Ishikawa (cell line): ENCODE data around the gene NFKB1.

ENCODE experiments used
- CEBPB ChIP-seq: IDR thresholded peaks from 2 replicates; pipeline ENCODE4 v1.6.1; 2012
- CREB1 ChIP-seq: IDR thresholded peaks from 2 replicates; pipeline ENCODE4 v1.6.1; 2012; ENCODE audit warnings: low read depth
- EGR1 ChIP-seq: IDR thresholded peaks from 2 replicates; pipeline ENCODE4 v1.6.1; 2012
- EP300 ChIP-seq: IDR thresholded peaks from 2 replicates; pipeline ENCODE4 v1.6.1; 2012; ENCODE audit warnings: borderline replicate concordance
- FOXM1 ChIP-seq: IDR thresholded peaks from 2 replicates; pipeline ENCODE4 v1.6.1; 2012; ENCODE audit warnings: low read depth, borderline replicate concordance
- MAX ChIP-seq: IDR thresholded peaks from 2 replicates; pipeline ENCODE4 v1.6.1; 2012
- NFIC ChIP-seq: IDR thresholded peaks from 2 replicates; pipeline ENCODE4 v1.6.1; 2012
- RAD21 ChIP-seq: IDR thresholded peaks from 2 replicates; pipeline ENCODE4 v1.6.1; 2012; ENCODE audit warnings: low read depth
- REST ChIP-seq: IDR thresholded peaks from 2 replicates; pipeline ENCODE4 v1.6.1; 2012; ENCODE audit warnings: low read depth, mild to moderate bottlenecking
- TAF1 ChIP-seq: IDR thresholded peaks from 2 replicates; pipeline ENCODE4 v1.6.1; 2012; ENCODE audit warnings: low read depth, mild to moderate bottlenecking
- TCF12 ChIP-seq: IDR thresholded peaks from 2 replicates; pipeline ENCODE4 v1.6.1; 2012; ENCODE audit warnings: low read depth
- TEAD4 ChIP-seq: IDR thresholded peaks from 2 replicates; pipeline ENCODE4 v1.6.1; 2012
- USF1 ChIP-seq: IDR thresholded peaks from 2 replicates; pipeline ENCODE4 v1.6.1; 2012
- YY1 ChIP-seq: IDR thresholded peaks from 2 replicates; pipeline ENCODE4 v1.6.1; 2012; ENCODE audit warnings: low read depth
- ZBTB7A ChIP-seq: IDR thresholded peaks from 2 replicates; pipeline ENCODE4 v1.6.1; 2012; ENCODE audit warnings: low read depth

NFKB1 gene

GRCh38 chr4:102560571-102561341, 59.6 kb downstream of the NFKB1 start:
- TF ChIP-seq USF1 (no peak), TAF1 (no peak), FOXM1 (no peak), MAX (no peak), TCF12 (no peak), REST (no peak), NFIC (no peak), ZBTB7A (no peak), EP300 (no peak), EGR1 (no peak)

GRCh38 chr4:102563000-102563399, 61.8 kb downstream of the NFKB1 start:
- TF ChIP-seq CEBPB: no peak
- TF ChIP-seq EGR1: no peak
- TF ChIP-seq FOXM1: no peak
- no peak for TF ChIP-seq RAD21
- TF ChIP-seq CREB1: no peak
- no peak for TF ChIP-seq TEAD4
- TF ChIP-seq ZBTB7A: no peak
- TF ChIP-seq USF1: no peak

- no peak for TF ChIP-seq REST
- TF ChIP-seq TEAD4: no peak
- no peak for TF ChIP-seq EP300
- no peak for TF ChIP-seq TCF12
- TF ChIP-seq NFIC: no peak
- TF ChIP-seq FOXM1: no peak
- no peak for TF ChIP-seq CREB1
- TF ChIP-seq TAF1: no peak
- TF ChIP-seq ZBTB7A: no peak
- TF ChIP-seq CEBPB: no peak
- no peak for TF ChIP-seq EGR1
- TF ChIP-seq MAX: no peak
- no peak for TF ChIP-seq YY1
- no peak for TF ChIP-seq USF1
- TF ChIP-seq RAD21: no peak
Observed at GRCh38 chr4:102564399-102565059, 63.4 kb downstream of the NFKB1 start.

- no peak for TF ChIP-seq CEBPB
- TF ChIP-seq RAD21: no peak
- TF ChIP-seq USF1: no peak
- TF ChIP-seq TCF12: no peak
- no peak for TF ChIP-seq MAX
- TF ChIP-seq YY1: no peak
- no peak for TF ChIP-seq ZBTB7A
- no peak for TF ChIP-seq TEAD4
Observed at GRCh38 chr4:102565696-102566095, 64.5 kb downstream of the NFKB1 start.

- TF ChIP-seq EP300 (no peak), USF1 (no peak), RAD21 (no peak)
Observed at GRCh38 chr4:102566426-102566825, 65.3 kb downstream of the NFKB1 start.
